Measurements from ENCODE around the gene CTAGE8.
"Not testable (repeated sequence)": the region's sequence is repeated elsewhere in the genome, so short reads cannot be mapped to it uniquely, and the experiment has no call there.

The CTAGE8 gene

GRCh38 chr7:144269188-144269587 is at the start of gene CTAGE8:
Gene CTAGE8 (minus strand): TSS chr7:144269288. CDS start chr7:144269250, 38 bp downstream.
- DNase-seq (ENCODE audit: low read depth): not testable (repeated sequence)

GRCh38 chr7:144317537-144317936 is 48.4 kb upstream of the CTAGE8 start:
- not testable (repeated sequence) for DNase-seq (ENCODE audit: low read depth)

More at GRCh38 chr7:144269188-144269587, at the start of gene CTAGE8:
- H3K4me3 ChIP-seq (ENCODE audit: low read length): not testable (repeated sequence)

GRCh38 chr7:144311872-144312469 is 42.9 kb upstream of the CTAGE8 start, which contains the start of gene OR2A1:
Gene OR2A1 (plus strand): TSS chr7:144312419. CDS start chr7:144318125, 5,706 bp downstream.
- H3K4me3 ChIP-seq (ENCODE audit: low read length); DNase-seq (ENCODE audit: low read depth): not testable (repeated sequence)

More at GRCh38 chr7:144317537-144317936, 48.4 kb upstream of the CTAGE8 start:
- not testable (repeated sequence) for H3K4me3 ChIP-seq (ENCODE audit: low read length)

- H3K4me3 ChIP-seq (ENCODE audit: low read length); DNase-seq (ENCODE audit: low read depth): not testable (repeated sequence)
Observed at GRCh38 chr7:144311218-144311617, 42.1 kb upstream of the CTAGE8 start.

GRCh38 chr7:144309702-144310101 is 40.6 kb upstream of the CTAGE8 start:
- H3K4me3 ChIP-seq (ENCODE audit: low read length): not testable (repeated sequence)

GRCh38 chr7:144305156-144305555 is 36.1 kb upstream of the CTAGE8 start:
- not testable (repeated sequence) for DNase-seq (ENCODE audit: low read depth); H3K4me3 ChIP-seq (ENCODE audit: low read length)

More at GRCh38 chr7:144309702-144310101, 40.6 kb upstream of the CTAGE8 start:
- DNase-seq (ENCODE audit: low read depth): not testable (repeated sequence)

GRCh38 chr7:144303607-144304006 is 34.5 kb upstream of the CTAGE8 start:
- DNase-seq (ENCODE audit: low read depth); H3K4me3 ChIP-seq (ENCODE audit: low read length): not testable (repeated sequence)

- not testable (repeated sequence) for DNase-seq (ENCODE audit: low read depth); H3K4me3 ChIP-seq (ENCODE audit: low read length)
Observed at GRCh38 chr7:144302578-144303303, 33.7 kb upstream of the CTAGE8 start.

- DNase-seq (ENCODE audit: low read depth): not testable (repeated sequence)
Observed at GRCh38 chr7:144293794-144294499, 24.9 kb upstream of the CTAGE8 start.

GRCh38 chr7:144292384-144293161 is 23.5 kb upstream of the CTAGE8 start:
- not testable (repeated sequence) for H3K4me3 ChIP-seq (ENCODE audit: low read length); DNase-seq (ENCODE audit: low read depth)

More at GRCh38 chr7:144293794-144294499, 24.9 kb upstream of the CTAGE8 start:
- H3K4me3 ChIP-seq (ENCODE audit: low read length): not testable (repeated sequence)

GRCh38 chr7:144291607-144292006 is 22.5 kb upstream of the CTAGE8 start:
- not testable (repeated sequence) for H3K4me3 ChIP-seq (ENCODE audit: low read length); DNase-seq (ENCODE audit: low read depth)

GRCh38 chr7:144287171-144287784 is 18.2 kb upstream of the CTAGE8 start:
- not testable (repeated sequence) for DNase-seq (ENCODE audit: low read depth)

GRCh38 chr7:144283716-144284115 is 14.6 kb upstream of the CTAGE8 start:
- DNase-seq (ENCODE audit: low read depth): not testable (repeated sequence)

More at GRCh38 chr7:144287171-144287784, 18.2 kb upstream of the CTAGE8 start:
- H3K4me3 ChIP-seq (ENCODE audit: low read length): not testable (repeated sequence)

GRCh38 chr7:144282490-144282889 is 13.4 kb upstream of the CTAGE8 start:
- not testable (repeated sequence) for DNase-seq (ENCODE audit: low read depth); H3K4me3 ChIP-seq (ENCODE audit: low read length)

More at GRCh38 chr7:144283716-144284115, 14.6 kb upstream of the CTAGE8 start:
- not testable (repeated sequence) for H3K4me3 ChIP-seq (ENCODE audit: low read length)

- not testable (repeated sequence) for DNase-seq (ENCODE audit: low read depth); H3K4me3 ChIP-seq (ENCODE audit: low read length)
Observed at GRCh38 chr7:144281981-144282380, 12.9 kb upstream of the CTAGE8 start.

- not testable (repeated sequence) for DNase-seq (ENCODE audit: low read depth)
Observed at GRCh38 chr7:144280010-144280409, 10.9 kb upstream of the CTAGE8 start.

GRCh38 chr7:144275281-144275680 is 6.2 kb upstream of the CTAGE8 start:
- H3K4me3 ChIP-seq (ENCODE audit: low read length); DNase-seq (ENCODE audit: low read depth): not testable (repeated sequence)

More at GRCh38 chr7:144280010-144280409, 10.9 kb upstream of the CTAGE8 start:
- H3K4me3 ChIP-seq (ENCODE audit: low read length): not testable (repeated sequence)

GRCh38 chr7:144264692-144265091 is 4.4 kb downstream of the CTAGE8 start, which contains the start of gene OR2A7:
Gene OR2A7 (minus strand): TSS chr7:144264792. CDS start chr7:144259628, 5,164 bp downstream.
- not testable (repeated sequence) for DNase-seq (ENCODE audit: low read depth); H3K4me3 ChIP-seq (ENCODE audit: low read length)

Measured in AG10803 (cell line).